NCI-H460 (cell line): ENCODE results near the gene LIPC. TPM values are rescaled to one million over a fixed set of nuclear protein-coding genes. Genes with fewer than 3 reads are reported as not detected.

ENCODE experiments used
- DNase-seq: peaks from one replicate; pipeline ENCODE4 v3.0.0-alpha.2; 2016; ENCODE audit warnings: low read depth; ENCODE audit errors: extremely low read depth
- total RNA-seq: library from RNA; depleted of rRNA; stranded (reverse); fragments of >200 nt; shearing (Covaris generic); gene quantifications from 2 replicates; pipeline ENCODE4 v1.2.3, GENCODE V29; 2014

The LIPC gene
- total RNA-seq, 1 experiment from 2014 or later, result not detected

DNA sequence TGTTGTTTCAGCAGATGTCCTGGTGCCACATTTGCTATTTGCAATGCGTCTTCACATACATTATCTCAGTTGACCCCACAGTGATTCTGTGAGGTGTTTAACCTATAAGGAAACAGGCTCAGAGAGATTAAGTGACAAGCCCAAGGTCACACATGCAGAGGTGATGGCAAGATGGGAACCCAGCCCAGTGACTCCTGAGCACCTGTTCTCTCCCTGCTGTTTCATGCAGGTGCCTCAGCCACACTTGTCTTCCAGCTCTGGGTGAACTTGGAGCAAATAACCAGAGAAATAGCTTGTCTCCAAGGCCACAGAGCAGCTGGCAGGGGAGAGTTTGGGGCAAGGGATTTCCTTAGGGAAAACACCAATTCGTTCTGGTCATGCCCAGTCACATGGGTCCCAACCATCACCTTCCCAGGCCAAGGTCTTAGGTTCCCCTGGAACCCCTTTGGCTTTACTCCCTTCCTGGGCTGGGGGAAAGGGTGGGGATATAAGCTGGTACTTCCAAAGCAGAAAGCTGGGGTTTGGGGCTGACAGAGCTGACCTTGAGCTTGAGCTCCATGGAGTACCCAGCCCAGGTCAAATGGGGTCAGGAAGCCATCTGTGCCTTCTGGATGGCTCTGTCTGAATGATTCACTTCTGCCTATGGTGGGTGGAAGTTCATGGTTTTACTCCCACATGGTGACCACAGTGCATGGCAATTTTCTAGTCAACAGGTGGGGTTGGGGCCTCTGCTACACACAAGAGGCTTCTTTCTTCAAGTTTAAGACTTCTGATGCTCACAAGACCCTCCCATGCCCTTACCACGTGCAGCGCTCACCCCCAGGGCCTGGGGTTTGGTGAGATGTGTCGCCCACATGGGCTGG is 22.4 kb downstream of the LIPC start:
- no peak for DNase-seq

DNA sequence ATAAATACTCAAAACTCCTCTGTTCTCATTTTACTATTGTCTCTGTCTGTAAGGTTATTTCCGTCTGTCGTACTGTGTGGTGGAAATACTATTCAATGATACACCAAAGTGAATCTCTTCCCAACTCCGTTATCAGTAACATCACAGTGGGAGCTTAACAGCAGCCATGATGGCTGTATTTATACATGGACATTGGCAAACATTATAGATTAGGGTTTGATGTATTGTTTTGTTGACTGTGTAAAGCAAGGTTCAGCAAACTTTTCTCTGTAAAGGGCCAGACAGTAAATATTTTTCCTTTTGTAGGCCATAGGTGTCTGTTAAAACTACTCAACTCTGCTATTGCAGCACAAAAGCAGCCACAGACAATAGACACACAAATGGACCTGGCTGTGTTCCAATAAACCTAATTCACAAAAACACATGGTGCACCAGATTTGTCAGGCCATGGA is 23.2 kb downstream of the LIPC start:
- no peak for DNase-seq

- no peak for DNase-seq
These were observed 25.7 kb downstream of the LIPC start for GRCh38 chr15:58457466-58457965.

- no peak for DNase-seq
These were observed 26.3 kb downstream of the LIPC start for GRCh38 chr15:58458076-58458475.

DNA sequence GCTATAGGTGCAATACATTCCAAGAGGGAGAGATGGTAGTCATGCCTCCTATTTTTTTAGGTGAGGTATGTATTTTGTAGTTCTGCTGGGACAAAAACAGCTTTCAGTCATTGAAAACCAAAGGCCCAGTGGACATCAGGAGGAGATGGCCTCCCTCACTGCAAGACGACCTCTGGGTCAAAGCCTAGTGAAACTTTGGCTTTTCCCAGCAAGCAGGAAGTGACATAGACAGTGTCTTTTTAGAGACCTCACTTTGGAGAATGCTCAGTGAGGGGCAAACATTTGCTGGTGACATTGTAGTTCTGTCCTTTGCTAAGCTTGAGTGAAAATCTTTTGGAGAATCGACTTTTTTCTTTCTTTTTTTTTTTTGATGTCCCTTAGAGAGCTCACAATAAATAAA is 27.3 kb downstream of the LIPC start:
- DNase-seq, result no peak

DNA sequence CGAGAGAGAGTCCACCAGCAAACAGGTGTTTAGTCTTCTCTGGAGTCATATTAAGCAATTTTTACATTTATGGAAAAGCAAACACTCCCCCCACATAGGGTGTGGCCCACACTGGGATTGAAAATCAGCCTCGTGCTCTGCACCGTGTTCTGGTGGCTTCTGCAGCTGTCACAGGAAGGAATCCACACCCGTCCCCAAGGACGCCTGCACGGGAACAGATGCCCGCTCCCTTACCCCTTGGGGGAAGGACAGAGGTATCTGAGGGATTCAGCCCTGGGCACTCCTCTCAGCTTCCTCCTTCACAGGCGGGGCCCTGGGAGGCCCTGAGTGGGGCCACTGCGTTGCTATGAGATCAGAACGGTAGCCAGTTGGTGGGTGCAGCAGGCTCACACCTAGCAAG is 27.8 kb downstream of the LIPC start:
- no peak for DNase-seq

- DNase-seq, result no peak
These were observed 28.5 kb downstream of the LIPC start for GRCh38 chr15:58460116-58460790.

- DNase-seq, result no peak
These were observed 29.1 kb downstream of the LIPC start for GRCh38 chr15:58460872-58461271.

DNA sequence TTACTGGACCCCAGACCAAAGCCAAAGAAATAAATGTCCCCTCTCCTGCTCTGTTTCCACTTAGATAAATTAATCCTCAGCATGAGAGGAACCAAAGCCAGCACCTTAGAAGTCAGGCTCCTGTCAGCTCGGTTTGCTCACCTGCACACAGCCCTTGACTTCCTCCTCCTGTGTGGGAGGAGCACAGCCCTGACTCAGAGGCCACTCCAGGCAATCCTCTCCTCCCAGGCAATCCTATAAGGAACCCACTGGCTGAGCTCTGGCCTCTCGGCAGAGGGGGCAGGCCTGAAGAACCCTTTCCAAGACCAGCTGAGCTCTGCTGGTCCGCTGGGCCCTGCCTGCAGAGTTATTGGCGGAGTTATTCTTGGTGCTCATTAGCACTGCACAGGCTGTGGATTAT is 30.8 kb downstream of the LIPC start:
- no peak for DNase-seq

DNA sequence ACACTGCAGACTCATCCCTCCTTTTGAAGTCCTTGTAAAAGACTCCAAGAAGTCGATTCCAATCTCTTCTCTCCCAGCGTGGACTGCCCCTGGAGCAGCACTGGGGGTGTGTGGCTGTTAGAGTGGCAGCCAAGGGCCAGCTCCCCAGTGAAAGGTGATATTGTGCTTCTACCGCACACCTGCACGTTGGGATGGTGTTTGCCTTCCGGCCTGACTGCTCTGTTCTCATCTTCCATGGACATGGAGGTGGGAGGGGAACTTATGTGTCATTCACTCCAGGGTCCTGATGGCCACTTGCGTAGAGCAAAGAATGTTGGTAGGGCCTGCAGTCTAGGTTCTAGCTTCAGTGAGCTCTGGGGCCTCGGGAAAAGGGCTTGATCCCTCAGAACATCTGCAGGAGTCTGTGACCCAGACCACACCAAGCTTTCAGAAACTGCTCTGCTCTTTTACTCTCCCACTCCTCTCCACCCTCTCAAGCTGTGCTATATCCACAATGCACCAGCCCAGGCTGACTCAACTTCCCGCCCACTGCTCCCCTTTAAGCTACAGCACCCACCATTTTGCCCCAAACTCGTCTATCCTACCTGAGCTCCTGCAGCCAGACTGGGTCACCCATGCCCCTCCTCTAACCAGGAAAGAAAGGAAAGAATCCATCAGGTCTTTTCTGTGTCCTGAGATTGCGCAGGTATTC is 31.3 kb downstream of the LIPC start:
- DNase-seq, result no peak

DNA sequence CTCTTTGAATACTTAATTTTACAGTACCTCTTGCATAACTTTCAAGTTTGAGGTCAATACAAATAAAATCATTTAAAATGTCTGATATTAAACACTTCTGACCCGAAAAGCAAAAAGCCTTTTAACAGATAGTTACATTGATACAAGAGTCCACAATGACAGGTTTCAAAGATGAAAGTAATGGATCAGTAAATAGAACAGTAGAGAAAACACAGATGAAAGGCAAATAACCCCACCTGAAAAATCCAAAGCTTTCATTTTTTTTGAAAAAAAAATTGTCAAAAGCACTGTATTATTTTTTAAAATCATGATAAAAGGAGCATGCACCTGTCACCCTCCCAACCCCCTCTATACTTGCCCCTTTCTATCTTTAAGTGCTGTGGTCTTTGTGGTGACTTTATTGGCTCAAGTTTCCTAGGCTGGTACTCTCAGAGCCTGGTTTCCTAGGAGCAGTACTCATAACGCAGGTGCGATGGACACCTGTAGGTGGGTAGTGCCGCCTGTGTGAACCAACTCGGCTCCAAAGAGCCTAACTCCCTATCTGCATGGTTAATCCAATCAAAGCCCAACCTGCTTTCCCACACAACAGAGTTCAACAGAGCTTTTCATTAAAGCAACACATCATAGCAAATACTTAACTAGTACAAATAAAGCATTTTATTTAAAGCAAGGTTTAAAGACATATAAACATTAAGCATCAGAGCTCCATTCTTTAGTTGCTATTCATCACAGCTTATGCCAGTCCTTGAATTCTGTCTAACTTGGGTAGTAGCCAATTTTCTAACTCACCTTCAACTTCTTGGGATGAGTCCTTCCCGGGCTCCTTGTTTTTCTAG is 32.2 kb downstream of the LIPC start:
- DNase-seq, result no peak

GRCh38 chr15:58465070-58465469 is 33.3 kb downstream of the LIPC start:
- DNase-seq, result no peak

GRCh38 chr15:58465866-58466517 is 34.2 kb downstream of the LIPC start:
- DNase-seq, result no peak

- no peak for DNase-seq
These were observed 34.8 kb downstream of the LIPC start for GRCh38 chr15:58466566-58466965.

DNA sequence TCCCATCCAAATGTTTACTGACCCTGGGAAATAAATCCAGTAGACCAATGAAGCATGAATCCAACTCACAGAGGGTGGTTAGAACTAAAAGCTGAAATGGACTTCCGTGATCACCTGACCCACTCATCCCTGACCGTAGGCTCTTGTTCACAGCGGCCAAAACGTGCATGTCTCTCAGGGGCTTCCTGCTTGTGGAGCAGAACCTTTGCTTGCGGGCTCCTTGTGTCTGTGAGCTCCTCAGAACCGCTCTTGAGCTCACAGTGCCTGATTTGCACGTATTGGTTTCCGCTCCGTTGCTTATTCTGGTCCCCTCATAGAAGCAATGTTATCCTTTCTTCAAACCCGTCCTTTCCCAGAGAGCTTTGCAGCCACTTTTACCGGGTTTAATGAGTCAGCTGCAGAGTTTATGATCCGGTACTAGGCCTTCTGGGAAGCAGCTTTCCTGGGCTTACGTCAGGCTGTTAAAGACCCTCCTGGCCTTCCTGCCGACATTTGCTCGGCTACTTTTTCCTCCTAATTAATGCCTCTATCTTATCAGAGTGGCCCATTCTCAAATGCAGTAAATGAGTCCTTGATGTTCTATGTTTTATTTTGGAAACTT is 35.4 kb downstream of the LIPC start:
- no peak for DNase-seq

GRCh38 chr15:58467722-58468423 is 36.1 kb downstream of the LIPC start:
- no peak for DNase-seq

DNA sequence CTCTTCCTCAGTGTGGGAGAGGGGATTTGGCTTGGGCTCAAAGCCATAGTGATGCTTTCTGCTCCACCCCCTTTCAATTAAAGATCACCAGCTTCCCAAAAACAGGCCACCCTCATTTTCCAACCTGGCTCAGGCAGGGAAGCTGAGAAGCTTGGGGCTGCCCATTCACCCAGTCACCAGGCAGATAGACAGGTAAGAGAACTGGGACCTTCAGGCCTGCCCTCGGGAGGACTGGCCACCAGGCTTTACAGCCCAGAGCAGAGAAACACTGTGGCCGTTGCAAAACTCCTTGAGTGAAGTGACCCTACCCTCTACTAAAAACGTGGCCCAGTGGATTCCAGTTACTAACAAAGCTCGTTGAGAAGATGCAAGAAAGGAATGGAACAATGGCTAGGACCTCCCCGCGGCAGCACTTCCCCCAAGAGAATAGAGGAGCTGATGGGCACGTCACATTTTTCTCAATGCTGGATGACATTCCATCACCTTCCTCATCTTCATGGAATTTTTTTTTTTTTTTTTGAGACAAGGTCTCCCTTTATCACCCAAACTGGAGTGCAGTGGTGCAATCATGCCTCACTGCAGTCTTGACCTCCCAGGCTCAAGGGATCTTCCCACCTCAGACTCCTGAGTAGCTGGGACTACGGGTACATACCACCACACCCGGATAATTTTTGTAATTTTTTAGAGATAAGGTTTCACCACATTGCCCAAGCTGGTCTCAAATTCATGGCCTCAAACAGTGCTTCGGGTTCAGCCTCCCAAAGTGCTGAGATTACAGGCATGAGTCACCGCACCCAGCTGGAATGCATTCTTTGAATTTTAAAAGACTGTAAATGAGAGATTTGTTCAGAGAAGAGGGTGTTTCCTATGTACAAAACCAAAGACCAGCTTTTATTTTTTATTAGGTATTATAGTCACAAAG is 37.9 kb downstream of the LIPC start:
- no peak for DNase-seq

- DNase-seq, result no peak
These were observed 39.6 kb downstream of the LIPC start for GRCh38 chr15:58471348-58471747.
